ENCODE data around the gene S1PR4. TPM values are rescaled to one million over a fixed set of nuclear protein-coding genes. Genes with fewer than 3 reads are reported as not detected.

The S1PR4 gene
- total RNA-seq, 1 donor from 2014 or later, result not detected

DNA sequence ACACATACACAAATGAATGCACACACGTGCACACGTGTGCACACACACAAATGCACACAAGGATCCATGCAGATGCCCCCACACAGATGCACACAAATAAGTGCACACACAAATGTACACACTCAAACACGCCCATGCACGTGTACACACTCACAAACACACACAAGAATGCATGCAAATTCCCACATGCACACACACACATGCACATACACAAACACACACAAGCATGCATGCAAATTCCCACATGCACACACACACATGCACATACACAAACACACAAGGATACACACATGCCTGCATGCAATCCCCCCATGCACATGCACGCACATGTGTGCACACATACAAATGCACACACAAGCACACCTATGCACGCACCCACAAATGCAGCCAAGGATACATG is 29.5 kb upstream of the S1PR4 start:
- TF ChIP-seq, protein P1, sequence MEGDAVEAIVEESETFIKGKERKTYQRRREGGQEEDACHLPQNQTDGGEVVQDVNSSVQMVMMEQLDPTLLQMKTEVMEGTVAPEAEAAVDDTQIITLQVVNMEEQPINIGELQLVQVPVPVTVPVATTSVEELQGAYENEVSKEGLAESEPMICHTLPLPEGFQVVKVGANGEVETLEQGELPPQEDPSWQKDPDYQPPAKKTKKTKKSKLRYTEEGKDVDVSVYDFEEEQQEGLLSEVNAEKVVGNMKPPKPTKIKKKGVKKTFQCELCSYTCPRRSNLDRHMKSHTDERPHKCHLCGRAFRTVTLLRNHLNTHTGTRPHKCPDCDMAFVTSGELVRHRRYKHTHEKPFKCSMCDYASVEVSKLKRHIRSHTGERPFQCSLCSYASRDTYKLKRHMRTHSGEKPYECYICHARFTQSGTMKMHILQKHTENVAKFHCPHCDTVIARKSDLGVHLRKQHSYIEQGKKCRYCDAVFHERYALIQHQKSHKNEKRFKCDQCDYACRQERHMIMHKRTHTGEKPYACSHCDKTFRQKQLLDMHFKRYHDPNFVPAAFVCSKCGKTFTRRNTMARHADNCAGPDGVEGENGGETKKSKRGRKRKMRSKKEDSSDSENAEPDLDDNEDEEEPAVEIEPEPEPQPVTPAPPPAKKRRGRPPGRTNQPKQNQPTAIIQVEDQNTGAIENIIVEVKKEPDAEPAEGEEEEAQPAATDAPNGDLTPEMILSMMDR (IDR thresholded peaks at IDR 0.05; ENCODE audit: unreplicated experiment), result no peak
- Mint-ChIP-seq H3K27me3 (ENCODE audit: low read depth) (peaks cover 18% of the 10 kb centered on the region), H3K4me1 (no peaks in the 10 kb centered on the region), H3K36me3 (no peaks in the 10 kb centered on the region), H3K27ac (no peak overlapping the region), H3K9me3 (no peaks in the 10 kb centered on the region), H3K4me3 (no peak overlapping the region)
- no peak for DNase-seq (ENCODE audit: low spot score in 2 of 2, unreplicated experiment in 2 of 2)

DNA sequence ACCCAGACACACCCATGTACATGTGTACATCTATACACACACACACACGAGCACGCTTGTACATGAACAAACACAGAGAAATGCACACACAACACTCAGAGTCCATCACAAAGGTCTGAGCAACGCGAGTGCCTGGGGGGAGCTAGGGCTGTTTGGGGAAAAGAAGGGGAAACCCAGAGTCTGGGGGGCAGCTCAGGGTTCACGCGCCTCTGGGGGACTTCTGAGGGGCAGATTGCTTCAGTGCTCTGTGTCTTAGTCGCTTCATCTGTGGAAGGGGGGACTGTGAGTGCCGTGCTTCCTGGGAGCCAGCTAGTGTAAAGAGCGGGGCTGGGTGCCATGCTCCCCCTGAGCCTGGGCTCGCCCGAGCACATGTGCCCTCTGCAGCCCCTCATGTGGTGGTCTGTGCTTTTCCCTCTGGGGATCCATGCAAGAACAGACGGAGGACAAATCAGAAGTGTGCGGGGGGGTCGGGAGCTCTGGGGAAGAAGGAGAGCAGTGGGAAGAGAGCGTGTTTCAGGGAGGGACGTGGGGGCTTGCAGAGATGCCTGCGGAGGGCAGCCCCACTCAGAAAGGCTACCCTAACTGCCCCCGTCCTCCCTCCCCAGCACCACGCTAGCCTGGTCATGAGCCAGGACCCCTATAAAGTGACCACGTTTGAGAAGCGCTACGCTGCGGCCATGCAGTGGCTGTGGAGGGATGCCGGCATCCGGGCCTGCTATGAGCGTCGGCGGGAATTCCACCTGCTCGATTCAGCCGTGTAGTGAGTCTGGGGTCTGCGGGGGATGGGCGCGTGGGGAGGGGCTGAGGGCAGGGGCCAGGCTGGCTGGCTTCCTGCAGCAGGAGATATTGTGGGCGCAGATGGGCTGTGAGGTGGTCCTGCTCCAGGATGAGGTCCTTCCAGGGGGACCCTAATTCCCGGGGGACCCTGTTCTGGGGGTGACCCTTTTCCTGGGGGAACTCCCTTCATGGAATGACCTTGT is 28.8 kb upstream of the S1PR4 start:
- H3K9me3 Mint-ChIP-seq, result no peaks in the 10 kb centered on the region
- no peaks in the 10 kb centered on the region for H3K4me1 Mint-ChIP-seq
- no peak overlapping the region for H3K27ac Mint-ChIP-seq
- TF ChIP-seq, protein P1 (IDR thresholded peaks at IDR 0.05; ENCODE audit: unreplicated experiment), result no peak
- no peak for DNase-seq (ENCODE audit: low spot score in 2 of 2, unreplicated experiment in 2 of 2)
- H3K4me3 Mint-ChIP-seq, result no peak overlapping the region
- no peaks in the 10 kb centered on the region for H3K36me3 Mint-ChIP-seq
- peaks cover 18% of the 10 kb centered on the region for H3K27me3 Mint-ChIP-seq (ENCODE audit: low read depth)

DNA sequence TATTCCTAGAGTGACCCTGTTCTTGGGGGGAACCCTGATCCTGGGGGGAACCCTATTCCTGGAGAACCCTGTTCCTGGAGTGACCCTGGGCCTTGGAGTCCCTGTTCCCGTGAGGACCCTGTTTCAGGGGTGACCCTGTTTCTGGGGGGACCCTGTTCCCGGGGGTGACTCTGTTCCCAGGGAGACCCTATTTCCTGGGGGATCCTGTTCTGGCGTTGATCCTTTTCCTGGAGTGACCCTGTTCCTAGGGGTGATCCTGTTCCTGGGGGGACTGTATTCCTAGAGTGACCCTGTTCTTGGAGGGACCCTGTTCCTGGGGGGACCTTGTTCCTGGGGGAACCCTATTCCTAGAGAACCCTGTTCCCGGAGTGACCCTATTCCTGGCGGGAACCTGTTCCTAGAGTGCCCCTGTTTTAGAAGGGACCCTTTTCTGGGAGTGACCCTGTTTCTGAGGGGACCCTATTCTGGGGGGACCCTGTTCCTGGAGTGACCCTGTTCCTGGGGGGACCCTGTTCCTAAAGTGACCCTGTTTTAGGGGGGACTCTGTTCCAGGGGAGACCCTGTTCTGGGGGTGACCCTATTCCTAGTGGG is 27.7 kb upstream of the S1PR4 start:
- no peaks in the 10 kb centered on the region for H3K4me1 Mint-ChIP-seq
- TF ChIP-seq, protein P1 (IDR thresholded peaks at IDR 0.05; ENCODE audit: unreplicated experiment), result no peak
- H3K36me3 Mint-ChIP-seq, result no peaks in the 10 kb centered on the region
- peaks cover 18% of the 10 kb centered on the region for H3K27me3 Mint-ChIP-seq (ENCODE audit: low read depth)
- no peaks in the 10 kb centered on the region for H3K9me3 Mint-ChIP-seq
- H3K4me3 Mint-ChIP-seq, result no peak overlapping the region
- no peak for DNase-seq (ENCODE audit: low spot score in 2 of 2, unreplicated experiment in 2 of 2)
- no peak overlapping the region for H3K27ac Mint-ChIP-seq

DNA sequence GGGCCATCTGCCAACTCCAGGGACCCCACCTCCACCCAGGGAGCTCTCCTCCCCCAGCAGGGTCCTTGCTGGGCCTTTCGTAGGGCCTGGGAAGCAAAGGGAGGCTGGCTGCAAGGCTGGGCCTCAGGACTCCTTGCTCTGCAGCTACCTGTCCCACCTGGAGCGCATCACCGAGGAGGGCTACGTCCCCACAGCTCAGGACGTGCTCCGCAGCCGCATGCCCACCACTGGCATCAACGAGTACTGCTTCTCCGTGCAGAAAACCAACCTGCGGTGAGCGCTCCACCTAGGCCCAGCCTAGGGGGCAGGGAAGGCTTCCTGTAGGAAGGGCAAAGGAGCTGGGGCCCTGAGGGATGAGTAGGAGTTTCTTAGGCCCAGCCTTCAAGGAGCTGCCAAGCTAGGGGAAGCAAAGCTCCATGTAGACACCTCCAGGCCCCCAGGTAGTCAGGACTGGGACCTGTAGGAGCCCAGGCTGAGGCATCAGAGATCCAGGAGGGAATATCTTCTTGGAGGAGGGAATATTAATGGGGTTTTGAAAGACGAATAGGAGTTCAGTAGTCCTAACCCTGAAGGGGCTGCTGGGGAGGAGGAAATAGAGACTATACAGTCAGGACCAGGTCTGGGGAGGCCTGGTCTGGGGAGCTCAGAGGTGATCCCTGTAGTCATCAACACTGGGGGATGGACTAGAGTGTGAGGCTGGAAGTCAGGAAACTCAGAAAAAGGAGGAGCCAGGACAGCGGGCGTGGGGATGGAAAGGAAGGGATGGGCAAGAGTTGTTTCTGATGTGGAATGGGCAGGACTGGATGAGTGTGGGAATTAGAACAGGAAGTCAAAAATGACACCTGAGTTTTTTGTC is 26.8 kb upstream of the S1PR4 start:
- TF ChIP-seq, protein P1 (IDR thresholded peaks at IDR 0.05; ENCODE audit: unreplicated experiment), result no peak
- Mint-ChIP-seq H3K27me3 (ENCODE audit: low read depth) (peaks cover 18% of the 10 kb centered on the region), H3K9me3 (no peaks in the 10 kb centered on the region), H3K36me3 (no peaks in the 10 kb centered on the region), H3K4me1 (no peaks in the 10 kb centered on the region), H3K4me3 (no peak overlapping the region), H3K27ac (no peak overlapping the region)
- no peak for DNase-seq (ENCODE audit: low spot score in 2 of 2, unreplicated experiment in 2 of 2)

DNA sequence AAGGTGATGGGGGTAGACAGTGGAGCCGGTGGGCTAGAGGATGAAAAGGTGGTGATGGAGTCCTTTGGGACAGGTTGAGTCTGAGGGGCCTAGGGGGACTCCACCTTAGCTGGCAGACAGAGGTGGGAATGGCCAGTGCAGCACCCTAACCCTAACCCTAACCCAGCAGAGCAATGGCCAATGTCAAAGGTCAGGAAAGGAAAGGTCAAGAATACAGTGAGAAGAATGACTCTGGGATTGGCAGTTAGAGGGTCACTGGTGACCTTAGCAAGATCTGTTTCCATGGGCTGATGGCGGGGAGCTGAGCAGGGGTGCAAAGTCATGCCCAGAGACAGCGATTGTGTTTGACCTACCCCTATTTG is 26.2 kb upstream of the S1PR4 start:
- TF ChIP-seq, protein P1 (IDR thresholded peaks at IDR 0.05; ENCODE audit: unreplicated experiment), result no peak
- H3K4me3 Mint-ChIP-seq, result no peak overlapping the region
- H3K36me3 Mint-ChIP-seq, result no peaks in the 10 kb centered on the region
- no peak overlapping the region for H3K27ac Mint-ChIP-seq
- no peaks in the 10 kb centered on the region for H3K9me3 Mint-ChIP-seq
- peaks cover 20% of the 10 kb centered on the region for H3K27me3 Mint-ChIP-seq (ENCODE audit: low read depth)
- H3K4me1 Mint-ChIP-seq, result no peaks in the 10 kb centered on the region
- DNase-seq (ENCODE audit: low spot score in 2 of 2, unreplicated experiment in 2 of 2), result no peak
